Suprapubic skin (tissue), 4 donors: Measurements from ENCODE around the gene ITGA2. TPM values are rescaled to one million over a fixed set of nuclear protein-coding genes. Genes with fewer than 3 reads are reported as not detected.

Experiments
- DNase-seq, 2 donors: peaks; one replicate each; pipeline ENCODE4 v3.0.0-alpha.2; 2019; ENCODE audit warnings: low spot score in 2 of 2
- H3K27ac ChIP-seq: fragments of 200-600 bp; sonication (generic); one replicate; pipeline ENCODE4 v1.5.1; 2019
- H3K27me3 ChIP-seq: fragments of 200-600 bp; sonication (generic); one replicate; pipeline ENCODE4 v1.5.1; 2019
- H3K36me3 ChIP-seq: fragments of 200-600 bp; sonication (generic); one replicate; pipeline ENCODE4 v1.5.1; 2019
- H3K4me1 ChIP-seq: fragments of 200-600 bp; sonication (generic); one replicate; pipeline ENCODE4 v1.5.1; 2019
- H3K4me3 ChIP-seq: fragments of 200-600 bp; sonication (generic); one replicate; pipeline ENCODE4 v1.5.1; 2019; ENCODE audit warnings: mild to moderate bottlenecking
- H3K9me3 ChIP-seq: fragments of 200-600 bp; sonication (generic); one replicate; pipeline ENCODE4 v1.5.1; 2019
- CTCF ChIP-seq, 2 donors: fragments of 200-600 bp in 1 of 2; fragments of 450-650 bp in 1 of 2; sonication (generic) in 1 of 2; IDR thresholded peaks; one replicate each; pipeline ENCODE4 v1.5.1; 2016 to 2019; ENCODE audit warnings: antibody characterized with exemption in 2 of 2, mild to moderate bottlenecking in 1 of 2, moderate library complexity in 1 of 2
- EP300 ChIP-seq: sonication (generic); formaldehyde crosslinking; IDR thresholded peaks from one replicate; pipeline ENCODE4 v1.6.1; 2017; ENCODE audit warnings: antibody characterized with exemption
- POLR2A ChIP-seq, 2 donors: fragments of 450-650 bp; IDR thresholded peaks; one replicate each; pipeline ENCODE4 v1.6.1; 2017; ENCODE audit warnings: antibody characterized with exemption in 2 of 2, mild to moderate bottlenecking in 2 of 2, moderate library complexity in 2 of 2
- POLR2AphosphoS5 ChIP-seq, 3 donors: sonication (generic); formaldehyde crosslinking; IDR thresholded peaks; one replicate each; pipeline ENCODE4 v1.6.1; 2017; ENCODE audit warnings: antibody characterized with exemption in 3 of 3
- WGBS: methylation state at CpG from one replicate; pipeline ENCODE4 v1.1.5; 2018; 5-methylcytosine and 5-hydroxymethylcytosine counted together
- total RNA-seq, 4 donors: library from RNA; depleted of rRNA; stranded (reverse); fragments of >200 nt; gene quantifications; one replicate each; pipeline ENCODE4 v1.1.0, GENCODE V29; 2016

ITGA2 gene
- total RNA-seq, 4 donors from 2014 or later = 29.3 to 54.5 (median 34.3) TPM

- no peaks in the 10 kb centered on the region for H3K27me3 ChIP-seq
- no peaks in the 10 kb centered on the region for H3K36me3 ChIP-seq
- TF ChIP-seq EP300 (no peak), POLR2A (IDR thresholded peaks at IDR 0.05) (no peak), POLR2AphosphoS5 (IDR thresholded peaks at IDR 0.05) (no peak), CTCF (IDR thresholded peaks at IDR 0.05) (no peak)
- no peak overlapping the region for H3K4me3 ChIP-seq
- H3K9me3 ChIP-seq = no peaks in the 10 kb centered on the region
- WGBS = 93% methylated on average over 1 of the region's 1 CpG
- peaks cover 17% of the 10 kb centered on the region for H3K4me1 ChIP-seq
- no peak overlapping the region for H3K27ac ChIP-seq
- no peak for DNase-seq
These were observed 10.3 kb downstream of the ITGA2 start for GRCh38 chr5:52999344-52999949.

GRCh38 chr5:53001541-53001940 lies 12.4 kb downstream of the ITGA2 start:
- Histone ChIP-seq H3K27me3 (no peaks in the 10 kb centered on the region), H3K36me3 (no peaks in the 10 kb centered on the region), H3K9me3 (no peaks in the 10 kb centered on the region), H3K27ac (no peak overlapping the region), H3K4me1 (peaks cover 20% of the 10 kb centered on the region), H3K4me3 (no peak overlapping the region)
- TF ChIP-seq POLR2AphosphoS5 (IDR thresholded peaks at IDR 0.05) (no peak), CTCF (IDR thresholded peaks at IDR 0.05) (no peak), POLR2A (IDR thresholded peaks at IDR 0.05) (no peak)
- WGBS = 97% methylated on average over 4 of the region's 4 CpGs
- no peak for DNase-seq

GRCh38 chr5:53002491-53002890 lies 13.3 kb downstream of the ITGA2 start:
- peaks cover 21% of the 10 kb centered on the region for H3K4me1 ChIP-seq
- H3K27ac ChIP-seq = no peak overlapping the region
- WGBS = 63% methylated on average over 1 of the region's 1 CpG

GRCh38 chr5:53003144-53003543 lies 14.0 kb downstream of the ITGA2 start:
- Histone ChIP-seq H3K4me1 (peaks cover 17% of the 10 kb centered on the region), H3K36me3 (no peaks in the 10 kb centered on the region), H3K27ac (no peak overlapping the region), H3K9me3 (no peaks in the 10 kb centered on the region), H3K4me3 (no peak overlapping the region), H3K27me3 (no peaks in the 10 kb centered on the region)
- DNase-seq = no peak
- WGBS = 100% methylated on average over 1 of the region's 1 CpG
- TF ChIP-seq EP300 = no peak
- TF ChIP-seq CTCF (IDR thresholded peaks at IDR 0.05) = no peak
- no peak for TF ChIP-seq POLR2AphosphoS5 (IDR thresholded peaks at IDR 0.05)
- no peak for TF ChIP-seq POLR2A (IDR thresholded peaks at IDR 0.05)

More at GRCh38 chr5:53002491-53002890, 13.3 kb downstream of the ITGA2 start:
- DNase-seq = no peak
- H3K4me3 ChIP-seq = no peak overlapping the region
- H3K9me3 ChIP-seq = no peaks in the 10 kb centered on the region
- no peak for TF ChIP-seq CTCF (IDR thresholded peaks at IDR 0.05)
- no peak for TF ChIP-seq POLR2A (IDR thresholded peaks at IDR 0.05)
- no peak for TF ChIP-seq EP300
- no peak for TF ChIP-seq POLR2AphosphoS5 (IDR thresholded peaks at IDR 0.05)
- no peaks in the 10 kb centered on the region for H3K36me3 ChIP-seq
- H3K27me3 ChIP-seq = no peaks in the 10 kb centered on the region

- Histone ChIP-seq H3K4me3 (no peak overlapping the region), H3K36me3 (no peaks in the 10 kb centered on the region), H3K9me3 (no peaks in the 10 kb centered on the region), H3K27me3 (no peaks in the 10 kb centered on the region), H3K27ac (no peak overlapping the region), H3K4me1 (peaks cover 17% of the 10 kb centered on the region)
- TF ChIP-seq CTCF (IDR thresholded peaks at IDR 0.05) (no peak), POLR2AphosphoS5 (IDR thresholded peaks at IDR 0.05) (no peak), POLR2A (IDR thresholded peaks at IDR 0.05) (no peak), EP300 (no peak)
- 31% methylated on average over 4 of the region's 4 CpGs for WGBS
- no peak for DNase-seq
These were observed 18.0 kb downstream of the ITGA2 start for GRCh38 chr5:53006911-53007890.
